GM23338 (cell line): ENCODE results near the gene TUSC1. TPM values are rescaled to one million over a fixed set of nuclear protein-coding genes. Genes with fewer than 3 reads are reported as not detected.

ENCODE experiments used
- ATAC-seq: fragments of 200-7000 bp; cut with Tn5 transposase; 3 replicates; pipeline ENCODE4 v1.9.1; 2020
- DNase-seq: peaks from one replicate; pipeline ENCODE4 v3.0.0-alpha.2; 2015; ENCODE audit warnings: low spot score
- H2AFZ ChIP-seq: fragments of 200-600 bp; sonication (generic); 2 replicates; pipeline ENCODE4 v1.8.0; 2016; ENCODE audit warnings: antibody characterized with exemption, mild to moderate bottlenecking, moderate library complexity
- H3F3A ChIP-seq: fragments of 200-600 bp; sonication (generic); replicated peaks from 2 replicates; pipeline ENCODE4 v1.8.0; 2017; ENCODE audit warnings: antibody characterized with exemption, mixed run types, low read depth
- H3K27ac ChIP-seq: fragments of 200-600 bp; sonication (generic); 2 replicates; pipeline ENCODE4 v1.6.1; 2016; ENCODE audit warnings: low read depth
- H3K27me3 ChIP-seq: fragments of 200-600 bp; sonication (generic); 2 replicates; pipeline ENCODE4 v1.8.0; 2016; ENCODE audit warnings: mild to moderate bottlenecking, mixed run types, moderate library complexity; ENCODE audit not compliant: insufficient read depth
- H3K36me3 ChIP-seq: fragments of 200-600 bp; sonication (generic); 2 replicates; pipeline ENCODE4 v1.8.0; 2016; ENCODE audit warnings: mild to moderate bottlenecking; ENCODE audit not compliant: insufficient read depth
- H3K4me1 ChIP-seq: fragments of 200-600 bp; sonication (generic); 2 replicates; pipeline ENCODE4 v1.8.0; 2016; ENCODE audit warnings: mild to moderate bottlenecking, moderate library complexity; ENCODE audit not compliant: insufficient read depth
- H3K4me2 ChIP-seq: fragments of 200-600 bp; sonication (generic); 2 replicates; pipeline ENCODE4 v1.7.1; 2017; ENCODE audit warnings: mixed run types
- H3K4me3 ChIP-seq: fragments of 200-600 bp; sonication (generic); 2 replicates; pipeline ENCODE4 v1.6.1; 2016; ENCODE audit warnings: mixed run types
- H3K79me2 ChIP-seq: fragments of 200-600 bp; sonication (generic); replicated peaks from 2 replicates; pipeline ENCODE4 v1.8.0; 2017; ENCODE audit warnings: mild to moderate bottlenecking; ENCODE audit not compliant: insufficient read depth
- H3K9me2 ChIP-seq: fragments of 200-600 bp; sonication (generic); 2 replicates; pipeline ENCODE4 v1.8.0; 2017; ENCODE audit not compliant: insufficient read depth
- H4K20me1 ChIP-seq: fragments of 200-600 bp; sonication (generic); replicated peaks from 2 replicates; pipeline ENCODE4 v1.8.0; 2017; ENCODE audit warnings: mild to moderate bottlenecking; ENCODE audit not compliant: insufficient read depth
- H3K27ac Mint-ChIP-seq: 2 replicates; pipeline ENCODE4 v1.8.0; 2020; ENCODE audit warnings: inconsistent platforms, mild to moderate bottlenecking, moderate library complexity, mixed read lengths
- H3K27me3 Mint-ChIP-seq: 3 replicates; pipeline ENCODE4 v1.8.0; 2022; ENCODE audit warnings: low read depth, mild to moderate bottlenecking, moderate library complexity, mixed read lengths, inconsistent platforms; ENCODE audit not compliant: insufficient read depth, poor library complexity
- H3K36me3 Mint-ChIP-seq: 3 replicates; pipeline ENCODE4 v1.8.0; 2021; ENCODE audit warnings: low read depth, mild to moderate bottlenecking, inconsistent platforms, moderate library complexity, mixed read lengths
- H3K4me1 Mint-ChIP-seq: 3 replicates; pipeline ENCODE4 v1.8.0; 2020; ENCODE audit warnings: mild to moderate bottlenecking, inconsistent platforms, mixed read lengths
- H3K4me3 Mint-ChIP-seq: 3 replicates; pipeline ENCODE4 v1.8.0; 2021; ENCODE audit warnings: moderate library complexity, mild to moderate bottlenecking, inconsistent platforms, mixed read lengths
- H3K9me3 Mint-ChIP-seq: 3 replicates; pipeline ENCODE4 v1.8.0; 2020; ENCODE audit warnings: moderate library complexity, mild to moderate bottlenecking, inconsistent platforms, mixed read lengths
- EZH2 ChIP-seq: fragments of 200-600 bp; sonication (generic); IDR thresholded peaks from one replicate; pipeline ENCODE4 v1.8.0; 2017; ENCODE audit warnings: antibody characterized with exemption, mild to moderate bottlenecking, low read depth; ENCODE audit not compliant: unreplicated experiment
- NANOG ChIP-seq: IDR thresholded peaks from 2 replicates; pipeline ENCODE4 v1.6.1; 2016; ENCODE audit warnings: antibody characterized with exemption, borderline replicate concordance
- STAT1 ChIP-seq: IDR thresholded peaks from one replicate; pipeline ENCODE4 v1.6.1; 2016; ENCODE audit warnings: antibody characterized with exemption; ENCODE audit not compliant: unreplicated experiment
- ZNF462 ChIP-seq: fragments of 250-450 bp; sonication (Bioruptor Pico); IDR thresholded peaks from 2 replicates; pipeline ENCODE4 v1.5.0; 2020; ENCODE audit warnings: mild to moderate bottlenecking, moderate library complexity
- polyA plus RNA-seq: library from polyadenylated mRNA; unstranded; fragments of >200 nt; fragmentation: Nextera tagmentation; extraction: Ambion mirVana; gene quantifications from 2 replicates; pipeline ENCODE4 v1.2.1, GENCODE V29; 2016
- total RNA-seq: library from RNA; depleted of rRNA; stranded (reverse); fragments of >200 nt; shearing (Covaris generic); gene quantifications from 2 replicates; pipeline ENCODE4 v1.2.3, GENCODE V29; 2014
- TF ChIP-seq, protein P1 (sequence below), 2 experiments: fragments of 200-600 bp in 1 of 2; sonication (generic) in 1 of 2; conservative IDR thresholded peaks; 2 replicates each; pipeline versions ENCODE4 v1.5.1 to v1.6.1; 2016 to 2017; ENCODE audit warnings: antibody characterized with exemption in 2 of 2, low read depth in 2 of 2, mild to moderate bottlenecking in 2 of 2, moderate library complexity in 1 of 2
- TF ChIP-seq, protein P2 (sequence below): IDR thresholded peaks from 2 replicates; pipeline ENCODE4 v1.6.1; 2016; ENCODE audit warnings: antibody characterized with exemption
- TF ChIP-seq, protein P3 (sequence below): IDR thresholded peaks from one replicate; pipeline ENCODE4 v1.6.1; 2018; ENCODE audit warnings: antibody characterized with exemption; ENCODE audit not compliant: unreplicated experiment

TUSC1 gene
- total and polyA plus RNA-seq, 2 experiments from 2014 or later: 6.4 to 8.9 TPM

DNA sequence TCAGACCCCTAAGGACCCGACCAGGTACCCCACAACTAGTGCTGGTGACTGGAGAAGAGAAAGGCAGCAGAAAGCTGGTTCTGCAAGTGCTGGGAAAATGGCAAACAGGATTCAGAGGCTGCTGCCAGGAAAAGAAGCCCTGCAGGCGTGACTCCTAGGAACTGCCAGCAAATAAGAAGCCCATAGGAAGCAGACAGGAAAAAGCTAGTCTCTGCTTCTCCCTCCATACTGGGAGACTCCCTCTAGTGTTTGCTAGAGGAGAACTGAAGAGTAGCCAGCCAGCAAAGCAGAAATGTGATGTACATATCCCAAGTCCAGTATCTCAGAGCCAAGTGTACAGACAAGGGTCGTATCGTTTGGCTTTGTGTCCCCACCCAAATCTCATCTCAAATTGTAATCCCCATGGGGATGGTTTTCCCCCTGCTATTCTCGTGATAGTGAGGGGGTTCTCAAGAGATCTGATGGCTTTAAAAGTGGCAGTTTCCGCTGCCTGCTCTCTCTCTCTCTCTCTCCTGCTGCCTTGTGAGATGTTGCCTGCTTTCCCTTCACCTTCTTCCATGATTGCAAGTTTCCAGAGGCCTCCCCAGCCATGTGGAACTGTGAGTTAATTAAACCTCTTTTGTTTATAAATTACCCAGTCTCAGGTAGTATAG is 38.1 kb upstream of the TUSC1 start:
- H3K27ac ChIP-seq: 0 out of 2 replicates have a peak overlapping the region, but pooled peaks have one; percentile 67
- no peak overlapping the region for H3K27ac Mint-ChIP-seq
- H3K4me3 ChIP-seq: no peak overlapping the region
- no peaks in the 10 kb centered on the region for H3K27me3 ChIP-seq
- TF ChIP-seq, protein P1, sequence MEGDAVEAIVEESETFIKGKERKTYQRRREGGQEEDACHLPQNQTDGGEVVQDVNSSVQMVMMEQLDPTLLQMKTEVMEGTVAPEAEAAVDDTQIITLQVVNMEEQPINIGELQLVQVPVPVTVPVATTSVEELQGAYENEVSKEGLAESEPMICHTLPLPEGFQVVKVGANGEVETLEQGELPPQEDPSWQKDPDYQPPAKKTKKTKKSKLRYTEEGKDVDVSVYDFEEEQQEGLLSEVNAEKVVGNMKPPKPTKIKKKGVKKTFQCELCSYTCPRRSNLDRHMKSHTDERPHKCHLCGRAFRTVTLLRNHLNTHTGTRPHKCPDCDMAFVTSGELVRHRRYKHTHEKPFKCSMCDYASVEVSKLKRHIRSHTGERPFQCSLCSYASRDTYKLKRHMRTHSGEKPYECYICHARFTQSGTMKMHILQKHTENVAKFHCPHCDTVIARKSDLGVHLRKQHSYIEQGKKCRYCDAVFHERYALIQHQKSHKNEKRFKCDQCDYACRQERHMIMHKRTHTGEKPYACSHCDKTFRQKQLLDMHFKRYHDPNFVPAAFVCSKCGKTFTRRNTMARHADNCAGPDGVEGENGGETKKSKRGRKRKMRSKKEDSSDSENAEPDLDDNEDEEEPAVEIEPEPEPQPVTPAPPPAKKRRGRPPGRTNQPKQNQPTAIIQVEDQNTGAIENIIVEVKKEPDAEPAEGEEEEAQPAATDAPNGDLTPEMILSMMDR (conservative IDR thresholded peaks at IDR 0.05; ENCODE audit: low read depth in 2 of 2): peak; percentile 65 to 75
- TF ChIP-seq, protein P2, sequence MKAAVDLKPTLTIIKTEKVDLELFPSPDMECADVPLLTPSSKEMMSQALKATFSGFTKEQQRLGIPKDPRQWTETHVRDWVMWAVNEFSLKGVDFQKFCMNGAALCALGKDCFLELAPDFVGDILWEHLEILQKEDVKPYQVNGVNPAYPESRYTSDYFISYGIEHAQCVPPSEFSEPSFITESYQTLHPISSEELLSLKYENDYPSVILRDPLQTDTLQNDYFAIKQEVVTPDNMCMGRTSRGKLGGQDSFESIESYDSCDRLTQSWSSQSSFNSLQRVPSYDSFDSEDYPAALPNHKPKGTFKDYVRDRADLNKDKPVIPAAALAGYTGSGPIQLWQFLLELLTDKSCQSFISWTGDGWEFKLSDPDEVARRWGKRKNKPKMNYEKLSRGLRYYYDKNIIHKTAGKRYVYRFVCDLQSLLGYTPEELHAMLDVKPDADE: no peak
- TF ChIP-seq STAT1 (no peak), NANOG (no peak), ZNF462 (0 out of 2 replicates have a peak, but pooled peaks have one; percentile 24), EZH2 (no peak)
- TF ChIP-seq, protein P3, sequence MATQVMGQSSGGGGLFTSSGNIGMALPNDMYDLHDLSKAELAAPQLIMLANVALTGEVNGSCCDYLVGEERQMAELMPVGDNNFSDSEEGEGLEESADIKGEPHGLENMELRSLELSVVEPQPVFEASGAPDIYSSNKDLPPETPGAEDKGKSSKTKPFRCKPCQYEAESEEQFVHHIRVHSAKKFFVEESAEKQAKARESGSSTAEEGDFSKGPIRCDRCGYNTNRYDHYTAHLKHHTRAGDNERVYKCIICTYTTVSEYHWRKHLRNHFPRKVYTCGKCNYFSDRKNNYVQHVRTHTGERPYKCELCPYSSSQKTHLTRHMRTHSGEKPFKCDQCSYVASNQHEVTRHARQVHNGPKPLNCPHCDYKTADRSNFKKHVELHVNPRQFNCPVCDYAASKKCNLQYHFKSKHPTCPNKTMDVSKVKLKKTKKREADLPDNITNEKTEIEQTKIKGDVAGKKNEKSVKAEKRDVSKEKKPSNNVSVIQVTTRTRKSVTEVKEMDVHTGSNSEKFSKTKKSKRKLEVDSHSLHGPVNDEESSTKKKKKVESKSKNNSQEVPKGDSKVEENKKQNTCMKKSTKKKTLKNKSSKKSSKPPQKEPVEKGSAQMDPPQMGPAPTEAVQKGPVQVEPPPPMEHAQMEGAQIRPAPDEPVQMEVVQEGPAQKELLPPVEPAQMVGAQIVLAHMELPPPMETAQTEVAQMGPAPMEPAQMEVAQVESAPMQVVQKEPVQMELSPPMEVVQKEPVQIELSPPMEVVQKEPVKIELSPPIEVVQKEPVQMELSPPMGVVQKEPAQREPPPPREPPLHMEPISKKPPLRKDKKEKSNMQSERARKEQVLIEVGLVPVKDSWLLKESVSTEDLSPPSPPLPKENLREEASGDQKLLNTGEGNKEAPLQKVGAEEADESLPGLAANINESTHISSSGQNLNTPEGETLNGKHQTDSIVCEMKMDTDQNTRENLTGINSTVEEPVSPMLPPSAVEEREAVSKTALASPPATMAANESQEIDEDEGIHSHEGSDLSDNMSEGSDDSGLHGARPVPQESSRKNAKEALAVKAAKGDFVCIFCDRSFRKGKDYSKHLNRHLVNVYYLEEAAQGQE: no peak
- H3K79me2 ChIP-seq: no peaks in the 10 kb centered on the region
- ATAC-seq (peak; percentile 100), DNase-seq (peak; percentile 84)
- no peaks in the 10 kb centered on the region for H3K36me3 Mint-ChIP-seq
- peak overlapping the region; percentile 84; the same call in 1 of the 2 replicates for H2AFZ ChIP-seq
- no peaks in the 10 kb centered on the region for H3K27me3 Mint-ChIP-seq
- H3K4me1 ChIP-seq: 0 out of 2 replicates have a peak, but pooled peaks cover 9% of the 10 kb centered on the region
- peaks cover 8% of the 10 kb centered on the region for H3K4me1 Mint-ChIP-seq
- H3K36me3 ChIP-seq: no peaks in the 10 kb centered on the region
- H3K9me2 ChIP-seq: no peaks in the 10 kb centered on the region
- peak overlapping the region; percentile 41; the same call in 1 of the 2 replicates for H3K4me2 ChIP-seq
- H4K20me1 ChIP-seq: no peaks in the 10 kb centered on the region
- no peaks in the 10 kb centered on the region for H3K9me3 Mint-ChIP-seq
- no peak overlapping the region for H3K4me3 Mint-ChIP-seq
- H3F3A ChIP-seq: no peaks in the 10 kb centered on the region
